ENCODE measurements around the gene MPDZ. TPM values are rescaled to one million over a fixed set of nuclear protein-coding genes. Genes with fewer than 3 reads are reported as not detected.

MPDZ gene
- total and polyA plus RNA-seq, 4 experiments from 2014 or later: not detected

GRCh38 chr9:13274886-13275641, 4.4 kb downstream of the MPDZ start:
- no peaks in the 10 kb centered on the region for H3K36me3 Mint-ChIP-seq
- H3K27me3 Mint-ChIP-seq: peaks cover 0 to 10% of the 10 kb centered on the region in 2 donors
- Histone ChIP-seq H3K27me3 (ENCODE audit: insufficient read depth, low read length) (no peaks in the 10 kb centered on the region), H3K27ac (ENCODE audit: low read depth, low read length) (no peak overlapping the region), H3K9me3 (ENCODE audit: control insufficient read depth in 1 of 2, low read length in 2 of 2) (no peaks in the 10 kb centered on the region), H3K36me3 (ENCODE audit: insufficient read depth, low read length) (no peaks in the 10 kb centered on the region), H3K4me1 (ENCODE audit: insufficient read depth, low read length) (no peaks in the 10 kb centered on the region), H3K4me3 (ENCODE audit: low read length in 2 of 2) (no peak overlapping the region)
- ChIA-PET POLR2A (ENCODE audit: partially characterized antibody) (no interaction called here), CTCF (ENCODE audit: partially characterized antibody) (no interaction called here)
- H3K27ac Mint-ChIP-seq: no peak overlapping the region
- H3K4me3 Mint-ChIP-seq: no peak overlapping the region
- DNase-seq: no peak
- intact Hi-C loops (cut with micrococcal nuclease): no loop called here
- no peaks in the 10 kb centered on the region for H3K4me1 Mint-ChIP-seq
- H3K9me3 Mint-ChIP-seq: peaks cover 0 to 15% (median 6%) of the 10 kb centered on the region in 8 donors

DNA sequence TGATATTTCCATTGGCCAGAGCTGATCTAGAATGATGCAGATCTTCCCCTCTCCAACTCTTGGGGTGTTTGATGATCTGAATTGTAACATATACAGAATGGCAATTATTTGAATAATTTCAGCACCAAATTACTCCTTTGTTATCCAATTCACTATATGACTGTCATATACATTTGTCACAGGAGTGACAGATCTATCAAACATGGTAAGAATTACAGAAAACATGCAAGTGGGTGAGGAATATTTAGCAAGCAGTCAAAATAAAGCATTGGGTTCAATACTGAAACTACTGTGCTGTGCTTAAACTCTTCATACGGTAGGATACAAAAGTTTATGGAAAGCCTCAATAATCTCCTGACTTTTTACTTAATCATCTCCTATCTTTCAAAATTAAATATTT, 8.8 kb downstream of the MPDZ start:
- H3K4me1 Mint-ChIP-seq: no peaks in the 10 kb centered on the region
- no peaks in the 10 kb centered on the region for H3K36me3 Mint-ChIP-seq
- Histone ChIP-seq H3K4me1 (ENCODE audit: insufficient read depth, low read length) (no peaks in the 10 kb centered on the region), H3K9me3 (ENCODE audit: control insufficient read depth in 1 of 2, low read length in 2 of 2) (no peaks in the 10 kb centered on the region), H3K36me3 (ENCODE audit: insufficient read depth, low read length) (no peaks in the 10 kb centered on the region), H3K4me3 (ENCODE audit: low read length in 2 of 2) (no peak overlapping the region), H3K27me3 (ENCODE audit: insufficient read depth, low read length) (no peaks in the 10 kb centered on the region), H3K27ac (ENCODE audit: low read depth, low read length) (no peak overlapping the region)
- POLR2A ChIA-PET (ENCODE audit: partially characterized antibody): no interaction called here
- H3K27me3 Mint-ChIP-seq: no peaks in the 10 kb centered on the region
- intact Hi-C loops (cut with micrococcal nuclease): no loop called here
- DNase-seq: no peak
- CTCF ChIA-PET (ENCODE audit: partially characterized antibody): no interaction called here
- H3K4me3 Mint-ChIP-seq: no peak overlapping the region
- no peak overlapping the region for H3K27ac Mint-ChIP-seq
- H3K9me3 Mint-ChIP-seq: peaks cover 0 to 11% (median 7%) of the 10 kb centered on the region in 8 donors

DNA sequence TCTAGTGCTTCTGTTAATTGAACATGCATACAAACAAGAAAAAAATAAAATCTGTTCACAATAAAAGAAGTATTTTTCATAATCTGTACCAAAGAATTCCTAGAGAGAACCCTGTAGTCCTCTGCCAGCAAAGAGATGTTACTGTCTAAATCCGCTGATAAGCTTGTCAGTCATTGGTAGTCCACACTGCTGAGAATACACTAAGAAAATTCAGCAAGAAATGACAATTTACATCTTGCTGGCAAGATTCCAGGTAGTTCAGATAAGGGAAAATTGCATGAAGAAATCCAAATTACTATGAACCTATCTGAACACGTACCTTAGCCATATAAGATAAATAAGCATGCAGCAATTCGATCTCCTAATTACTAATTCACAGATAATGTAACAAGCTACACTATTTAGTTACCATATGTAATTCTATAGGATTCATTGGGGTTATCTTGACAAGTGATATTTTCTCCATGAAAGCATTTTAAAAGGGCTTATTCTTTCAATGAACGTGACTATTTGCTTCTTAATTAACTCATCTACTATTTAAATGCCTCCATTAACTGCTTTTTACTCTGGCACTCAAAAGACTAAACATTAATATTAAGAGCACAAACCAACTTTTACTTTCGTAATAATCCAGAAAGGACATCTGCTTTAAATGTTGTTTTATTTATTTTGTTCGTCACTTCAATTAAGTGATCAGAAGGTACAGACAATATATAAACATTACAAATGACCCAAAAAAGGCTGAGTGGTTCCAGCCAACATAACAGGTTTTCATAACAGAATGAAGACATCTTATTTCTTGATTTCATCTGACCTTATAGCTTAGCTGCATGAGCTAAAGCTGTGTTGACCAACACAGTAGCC, 9.7 kb downstream of the MPDZ start:
- Mint-ChIP-seq H3K4me1 (no peaks in the 10 kb centered on the region), H3K27ac (no peak overlapping the region), H3K4me3 (no peak overlapping the region), H3K36me3 (no peaks in the 10 kb centered on the region), H3K9me3 (peaks cover 0 to 16% (median 8%) of the 10 kb centered on the region in 8 donors), H3K27me3 (no peaks in the 10 kb centered on the region)
- H3K4me3 ChIP-seq (ENCODE audit: low read length in 2 of 2): no peak overlapping the region
- H3K4me1 ChIP-seq (ENCODE audit: insufficient read depth, low read length): no peaks in the 10 kb centered on the region
- ChIA-PET POLR2A (ENCODE audit: partially characterized antibody) (no interaction called here), CTCF (ENCODE audit: partially characterized antibody) (no interaction called here)
- no peak overlapping the region for H3K27ac ChIP-seq (ENCODE audit: low read depth, low read length)
- H3K9me3 ChIP-seq (ENCODE audit: control insufficient read depth in 1 of 2, low read length in 2 of 2): no peaks in the 10 kb centered on the region
- intact Hi-C loops (cut with micrococcal nuclease): no loop called here
- no peak for DNase-seq
- H3K36me3 ChIP-seq (ENCODE audit: insufficient read depth, low read length): no peaks in the 10 kb centered on the region
- no peaks in the 10 kb centered on the region for H3K27me3 ChIP-seq (ENCODE audit: insufficient read depth, low read length)

GRCh38 chr9:13268469-13268868, 11.0 kb downstream of the MPDZ start:
- Histone ChIP-seq H3K36me3 (ENCODE audit: insufficient read depth, low read length) (no peaks in the 10 kb centered on the region), H3K27me3 (ENCODE audit: insufficient read depth, low read length) (no peaks in the 10 kb centered on the region), H3K27ac (ENCODE audit: low read depth, low read length) (no peak overlapping the region), H3K4me3 (ENCODE audit: low read length in 2 of 2) (no peak overlapping the region), H3K4me1 (ENCODE audit: insufficient read depth, low read length) (no peaks in the 10 kb centered on the region), H3K9me3 (ENCODE audit: control insufficient read depth in 1 of 2, low read length in 2 of 2) (no peaks in the 10 kb centered on the region)
- ChIA-PET POLR2A (ENCODE audit: partially characterized antibody) (no interaction called here), CTCF (ENCODE audit: partially characterized antibody) (no interaction called here)
- H3K4me1 Mint-ChIP-seq: no peaks in the 10 kb centered on the region
- intact Hi-C loops (cut with micrococcal nuclease): no loop called here
- no peaks in the 10 kb centered on the region for H3K27me3 Mint-ChIP-seq
- peaks cover 0 to 18% (median 8%) of the 10 kb centered on the region in 8 donors for H3K9me3 Mint-ChIP-seq
- DNase-seq: no peak
- no peak overlapping the region for H3K4me3 Mint-ChIP-seq
- H3K36me3 Mint-ChIP-seq: no peaks in the 10 kb centered on the region
- H3K27ac Mint-ChIP-seq: no peak overlapping the region

DNA sequence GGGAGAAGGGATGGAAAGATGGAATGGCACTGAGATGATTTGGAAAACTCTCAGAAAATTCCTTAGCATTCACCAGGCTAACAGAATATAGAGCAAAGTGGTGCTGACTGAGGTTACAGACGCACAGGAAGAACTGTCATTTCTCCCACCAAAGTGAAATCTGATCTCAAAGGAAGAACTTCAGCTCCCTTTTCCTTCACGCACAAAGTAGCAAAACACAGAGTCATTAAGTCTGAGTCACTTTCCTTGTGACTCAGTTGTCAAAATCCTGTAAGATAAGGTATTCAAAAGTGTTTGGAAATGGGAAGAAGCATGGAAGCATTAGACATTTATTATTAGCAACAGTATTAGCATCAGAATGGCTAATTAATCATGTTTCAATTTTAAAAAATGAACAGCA, 11.7 kb downstream of the MPDZ start:
- no peaks in the 10 kb centered on the region for H3K27me3 Mint-ChIP-seq
- Histone ChIP-seq H3K36me3 (ENCODE audit: insufficient read depth, low read length) (no peaks in the 10 kb centered on the region), H3K27ac (ENCODE audit: low read depth, low read length) (no peak overlapping the region), H3K9me3 (ENCODE audit: control insufficient read depth in 1 of 2, low read length in 2 of 2) (no peaks in the 10 kb centered on the region), H3K4me1 (ENCODE audit: insufficient read depth, low read length) (no peaks in the 10 kb centered on the region), H3K4me3 (ENCODE audit: low read length in 2 of 2) (no peak overlapping the region), H3K27me3 (ENCODE audit: insufficient read depth, low read length) (no peaks in the 10 kb centered on the region)
- no peak for DNase-seq
- H3K27ac Mint-ChIP-seq: no peak overlapping the region
- intact Hi-C loops (cut with micrococcal nuclease): no loop called here
- H3K4me1 Mint-ChIP-seq: no peaks in the 10 kb centered on the region
- peaks cover 0 to 18% (median 8%) of the 10 kb centered on the region in 8 donors for H3K9me3 Mint-ChIP-seq
- CTCF ChIA-PET (ENCODE audit: partially characterized antibody): no interaction called here
- no peaks in the 10 kb centered on the region for H3K36me3 Mint-ChIP-seq
- POLR2A ChIA-PET (ENCODE audit: partially characterized antibody): no interaction called here
- H3K4me3 Mint-ChIP-seq: no peak overlapping the region

GRCh38 chr9:13266167-13266566, 13.3 kb downstream of the MPDZ start:
- no peaks in the 10 kb centered on the region for H3K36me3 ChIP-seq (ENCODE audit: insufficient read depth, low read length)
- intact Hi-C loops (cut with micrococcal nuclease): no loop called here
- H3K36me3 Mint-ChIP-seq: no peaks in the 10 kb centered on the region
- no peaks in the 10 kb centered on the region for H3K4me1 ChIP-seq (ENCODE audit: insufficient read depth, low read length)
- ChIA-PET CTCF (ENCODE audit: partially characterized antibody) (no interaction called here), POLR2A (ENCODE audit: partially characterized antibody) (no interaction called here)
- no peak for DNase-seq
- H3K4me3 ChIP-seq (ENCODE audit: low read length in 2 of 2): no peak overlapping the region
- H3K9me3 Mint-ChIP-seq: peaks cover 0 to 11% (median 5%) of the 10 kb centered on the region in 8 donors
- no peaks in the 10 kb centered on the region for H3K27me3 Mint-ChIP-seq
- H3K27ac ChIP-seq (ENCODE audit: low read depth, low read length): no peak overlapping the region
- no peak overlapping the region for H3K4me3 Mint-ChIP-seq
- H3K9me3 ChIP-seq (ENCODE audit: control insufficient read depth in 1 of 2, low read length in 2 of 2): no peaks in the 10 kb centered on the region
- no peaks in the 10 kb centered on the region for H3K4me1 Mint-ChIP-seq
- no peaks in the 10 kb centered on the region for H3K27me3 ChIP-seq (ENCODE audit: insufficient read depth, low read length)
- H3K27ac Mint-ChIP-seq: no peak overlapping the region

DNA sequence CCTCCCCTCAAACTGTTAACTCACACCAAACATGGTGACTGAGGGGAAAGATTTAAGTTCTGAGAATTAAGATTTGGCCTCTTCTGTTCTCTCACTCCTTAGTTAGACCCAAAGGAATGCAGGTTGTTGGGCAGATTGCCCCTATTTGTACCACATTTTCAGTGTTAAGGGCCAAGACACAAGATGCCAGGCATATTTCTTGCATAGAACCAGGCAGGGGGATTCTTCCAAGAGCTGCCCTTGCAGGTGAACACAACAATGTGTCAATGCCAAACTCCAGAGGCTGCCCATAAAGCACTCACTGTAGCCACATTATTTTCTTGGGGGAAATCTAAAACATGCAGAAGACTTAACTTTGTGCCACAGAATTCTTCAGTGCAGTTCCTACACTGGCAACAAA, 14.7 kb downstream of the MPDZ start:
- H3K9me3 Mint-ChIP-seq: peaks cover 3 to 14% (median 10%) of the 10 kb centered on the region in 8 donors
- H3K36me3 Mint-ChIP-seq: no peaks in the 10 kb centered on the region
- H3K4me3 Mint-ChIP-seq: no peak overlapping the region
- Histone ChIP-seq H3K27ac (ENCODE audit: low read depth, low read length) (no peak overlapping the region), H3K9me3 (ENCODE audit: control insufficient read depth in 1 of 2, low read length in 2 of 2) (no peaks in the 10 kb centered on the region), H3K27me3 (ENCODE audit: insufficient read depth, low read length) (no peaks in the 10 kb centered on the region), H3K36me3 (ENCODE audit: insufficient read depth, low read length) (no peaks in the 10 kb centered on the region), H3K4me3 (ENCODE audit: low read length in 2 of 2) (no peak overlapping the region), H3K4me1 (ENCODE audit: insufficient read depth, low read length) (no peaks in the 10 kb centered on the region)
- H3K4me1 Mint-ChIP-seq: no peaks in the 10 kb centered on the region
- DNase-seq: no peak
- H3K27me3 Mint-ChIP-seq: no peaks in the 10 kb centered on the region
- H3K27ac Mint-ChIP-seq: no peak overlapping the region
- POLR2A ChIA-PET (ENCODE audit: partially characterized antibody): no interaction called here
- intact Hi-C loops (cut with micrococcal nuclease): no loop called here
- CTCF ChIA-PET (ENCODE audit: partially characterized antibody): no interaction called here
